Activated gamma-delta T cell treated with anti-CD3 and anti-CD28 coated beads, Interleukin-2, amount 50 U/mL, for 16 hours (primary cell): Measurements from ENCODE around the gene TTC32.
"Not testable (repeated sequence)": the region's sequence is repeated elsewhere in the genome, so short reads cannot be mapped to it uniquely, and the experiment has no call there.

Experiments
- DNase-seq: peaks from one replicate; pipeline ENCODE4 v3.0.0-alpha.2; 2020; ENCODE audit warnings: low read depth

Gene TTC32

GRCh38 chr2:19901442-19902215 lies at the start of gene TTC32:
TSS of gene TTC32 (minus strand) at chr2:19901983. CDS start at chr2:19901854, 129 bp downstream.
- peak; percentile 87 for DNase-seq

GRCh38 chr2:19949071-19949470 lies 47.3 kb upstream of the TTC32 start:
- no peak for DNase-seq

- DNase-seq = no peak
Measured at GRCh38 chr2:19947184-19947940, 45.6 kb upstream of the TTC32 start.

GRCh38 chr2:19944205-19944845 lies 42.5 kb upstream of the TTC32 start:
- DNase-seq = no peak

- no peak for DNase-seq
Measured at GRCh38 chr2:19943189-19943588, 41.4 kb upstream of the TTC32 start.

GRCh38 chr2:19942199-19942598 lies 40.4 kb upstream of the TTC32 start:
- DNase-seq = no peak

- no peak for DNase-seq
Measured at GRCh38 chr2:19937004-19937403, 35.2 kb upstream of the TTC32 start.

- DNase-seq = no peak
Measured at GRCh38 chr2:19936203-19936602, 34.4 kb upstream of the TTC32 start.

- no peak for DNase-seq
Measured at GRCh38 chr2:19933351-19933981, 31.7 kb upstream of the TTC32 start.

GRCh38 chr2:19932928-19933327 lies 31.1 kb upstream of the TTC32 start:
- DNase-seq = no peak

- DNase-seq = no peak
Measured at GRCh38 chr2:19929226-19929625, 27.4 kb upstream of the TTC32 start.

GRCh38 chr2:19927816-19928215 lies 26.0 kb upstream of the TTC32 start:
- DNase-seq = not testable (repeated sequence)

- not testable (repeated sequence) for DNase-seq
Measured at GRCh38 chr2:19924526-19924925, 22.7 kb upstream of the TTC32 start.

- DNase-seq = not testable (repeated sequence)
Measured at GRCh38 chr2:19922188-19922587, 20.4 kb upstream of the TTC32 start.

- DNase-seq = no peak
Measured at GRCh38 chr2:19916385-19916950, 14.7 kb upstream of the TTC32 start.

- DNase-seq = no peak
Measured at GRCh38 chr2:19914266-19914975, 12.6 kb upstream of the TTC32 start.

- no peak for DNase-seq
Measured at GRCh38 chr2:19911808-19912509, 10.2 kb upstream of the TTC32 start.

GRCh38 chr2:19902216-19902740 lies 495 bp upstream of the TTC32 start:
- no peak for DNase-seq

GRCh38 chr2:19900931-19901441 lies 797 bp downstream of the TTC32 start:
- DNase-seq = peak; percentile 6
